Peyer's patch (tissue), 4 donors: Measurements from ENCODE around the gene SLC39A11. TPM values are rescaled to one million over a fixed set of nuclear protein-coding genes. Genes with fewer than 3 reads are reported as not detected.
"Not testable (repeated sequence)": the region's sequence is repeated elsewhere in the genome, so short reads cannot be mapped to it uniquely, and the experiment has no call there.

Source experiments
- DNase-seq, 3 donors: peaks; one replicate each; pipeline ENCODE4 v3.0.0-alpha.2; 2017 to 2019
- H3K27ac ChIP-seq, 4 donors: fragments of 200-600 bp; sonication (generic); one replicate each; pipeline ENCODE4 v1.5.1; 2016 to 2019
- H3K27me3 ChIP-seq, 2 donors: fragments of 200-600 bp; sonication (generic); one replicate each; pipeline ENCODE4 v1.5.1; 2019
- H3K36me3 ChIP-seq, 3 donors: fragments of 200-600 bp; sonication (generic); one replicate each; pipeline ENCODE4 v1.5.1; 2016 to 2019
- H3K4me1 ChIP-seq, 4 donors: fragments of 200-600 bp; sonication (generic); one replicate each; pipeline ENCODE4 v1.5.1; 2016 to 2019
- H3K4me3 ChIP-seq, 4 donors: fragments of 200-600 bp; sonication (generic); 1 replicate in 3 of 4; 2 replicates in 1 of 4; pipeline ENCODE4 v1.5.1; 2016 to 2019; ENCODE audit warnings: mild to moderate bottlenecking in 1 of 4
- H3K9me3 ChIP-seq, 4 donors: fragments of 200-600 bp; sonication (generic); one replicate each; pipeline ENCODE4 v1.5.1; 2016 to 2019; ENCODE audit warnings: mild to moderate bottlenecking in 1 of 4
- POLR2A ChIP-seq, 2 donors: fragments of 450-650 bp; IDR thresholded peaks; one replicate each; pipeline ENCODE4 v1.5.1; 2017; ENCODE audit warnings: antibody characterized with exemption in 2 of 2, mild to moderate bottlenecking in 2 of 2, moderate library complexity in 2 of 2
- total RNA-seq, 4 donors: library from RNA; depleted of rRNA; stranded (reverse); fragments of >200 nt; gene quantifications; one replicate each; pipeline ENCODE4 v1.1.0, GENCODE V29; 2016
- TF ChIP-seq, protein P1 (sequence below), 6 experiments: fragments of 450-650 bp in 4 of 6; fragments of 200-600 bp in 2 of 6; sonication (generic) in 1 of 6; IDR thresholded peaks; one replicate each; pipeline ENCODE4 v1.5.1; 2017 to 2019; ENCODE audit warnings: antibody characterized with exemption in 6 of 6, mild to moderate bottlenecking in 3 of 6, moderate library complexity in 1 of 6

Gene SLC39A11
- total RNA-seq, 4 donors from 2014 or later, result 39.9 to 91.6 (median 45.7) TPM

DNA sequence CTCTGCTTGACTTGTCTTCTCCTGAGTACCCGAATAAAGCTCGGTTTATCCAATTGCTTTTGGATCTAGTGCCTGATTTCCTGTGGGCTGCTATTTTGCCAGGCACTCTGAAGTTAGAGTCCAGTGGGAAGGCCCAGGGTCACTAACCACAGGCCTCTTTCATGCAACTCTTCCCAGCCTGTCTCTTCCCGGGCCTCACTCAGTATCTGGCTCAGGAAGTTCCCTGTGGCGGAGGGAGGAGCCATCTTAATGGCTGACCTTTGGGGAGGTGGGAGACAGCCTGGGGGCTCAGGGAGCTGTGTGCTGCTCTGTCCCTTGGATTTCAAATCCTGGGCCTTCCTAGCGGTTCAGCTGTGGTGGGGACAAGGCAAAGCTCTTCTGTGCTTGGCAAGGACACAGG, 328.5 kb downstream of the SLC39A11 start:
- Histone ChIP-seq H3K4me1 (no peaks in the 10 kb centered on the region), H3K27ac (no peak overlapping the region), H3K27me3 (no peaks in the 10 kb centered on the region), H3K36me3 (no peaks in the 10 kb centered on the region), H3K4me3 (no peak overlapping the region), H3K9me3 (no peaks in the 10 kb centered on the region)
- TF ChIP-seq POLR2A (IDR thresholded peaks at IDR 0.05), result no peak
- TF ChIP-seq, protein P1, sequence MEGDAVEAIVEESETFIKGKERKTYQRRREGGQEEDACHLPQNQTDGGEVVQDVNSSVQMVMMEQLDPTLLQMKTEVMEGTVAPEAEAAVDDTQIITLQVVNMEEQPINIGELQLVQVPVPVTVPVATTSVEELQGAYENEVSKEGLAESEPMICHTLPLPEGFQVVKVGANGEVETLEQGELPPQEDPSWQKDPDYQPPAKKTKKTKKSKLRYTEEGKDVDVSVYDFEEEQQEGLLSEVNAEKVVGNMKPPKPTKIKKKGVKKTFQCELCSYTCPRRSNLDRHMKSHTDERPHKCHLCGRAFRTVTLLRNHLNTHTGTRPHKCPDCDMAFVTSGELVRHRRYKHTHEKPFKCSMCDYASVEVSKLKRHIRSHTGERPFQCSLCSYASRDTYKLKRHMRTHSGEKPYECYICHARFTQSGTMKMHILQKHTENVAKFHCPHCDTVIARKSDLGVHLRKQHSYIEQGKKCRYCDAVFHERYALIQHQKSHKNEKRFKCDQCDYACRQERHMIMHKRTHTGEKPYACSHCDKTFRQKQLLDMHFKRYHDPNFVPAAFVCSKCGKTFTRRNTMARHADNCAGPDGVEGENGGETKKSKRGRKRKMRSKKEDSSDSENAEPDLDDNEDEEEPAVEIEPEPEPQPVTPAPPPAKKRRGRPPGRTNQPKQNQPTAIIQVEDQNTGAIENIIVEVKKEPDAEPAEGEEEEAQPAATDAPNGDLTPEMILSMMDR (IDR thresholded peaks at IDR 0.05), result no peak
- DNase-seq, result no peak

DNA sequence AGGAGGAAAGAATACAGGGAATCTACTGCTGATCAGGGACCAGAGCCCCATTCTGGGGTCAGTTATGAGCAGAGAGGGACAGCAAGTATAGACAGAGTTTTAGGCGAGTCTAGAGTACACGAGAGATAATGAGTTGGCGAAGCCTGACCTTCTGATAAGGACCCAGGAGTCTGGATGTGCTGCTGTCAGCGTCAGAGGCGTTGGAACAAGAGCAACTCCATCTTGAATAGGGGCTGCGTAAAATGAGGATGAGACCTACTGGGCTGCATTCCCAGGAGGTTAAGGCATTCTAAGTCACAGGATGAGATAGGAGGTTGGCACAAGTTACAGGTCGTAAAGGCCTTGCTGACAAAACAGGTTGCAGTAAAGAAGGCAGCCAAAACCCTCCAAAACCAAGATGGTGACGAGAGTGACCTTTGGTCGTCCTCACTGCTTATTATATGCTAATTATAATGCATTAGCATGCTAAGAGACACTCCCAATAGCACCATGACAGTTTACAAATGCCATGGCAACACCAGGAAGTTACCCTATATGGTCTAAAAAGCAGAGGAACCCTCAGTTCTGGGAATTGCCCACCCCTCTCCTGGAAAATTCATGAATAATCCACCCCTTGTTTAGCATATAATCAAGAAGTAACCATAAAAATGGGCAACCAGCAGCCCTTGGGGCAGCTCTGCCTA, 330.5 kb downstream of the SLC39A11 start:
- H3K9me3 ChIP-seq, H3K27ac ChIP-seq, H3K27me3 ChIP-seq, H3K4me3 ChIP-seq, DNase-seq, H3K4me1 ChIP-seq, H3K36me3 ChIP-seq: not testable (repeated sequence)

DNA sequence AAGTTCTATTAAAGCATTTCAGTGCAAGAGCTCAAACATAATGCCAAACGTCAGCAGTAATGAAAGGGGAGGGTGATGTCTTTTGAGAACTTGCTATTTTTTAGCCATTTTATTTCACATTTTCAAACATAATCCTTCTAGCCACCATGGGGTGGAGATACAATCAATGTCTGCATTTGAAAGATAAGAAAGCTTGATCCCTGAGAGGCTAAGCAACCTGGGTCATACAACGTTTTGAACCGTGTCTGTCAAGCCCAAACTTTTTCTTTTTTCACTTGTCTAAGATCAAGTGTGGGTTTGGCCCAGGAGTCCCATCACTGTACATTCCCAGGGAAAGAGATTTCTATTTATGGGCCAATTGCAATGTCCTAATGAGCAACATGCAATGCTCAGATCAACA, 331.1 kb downstream of the SLC39A11 start:
- no peak for TF ChIP-seq POLR2A (IDR thresholded peaks at IDR 0.05)
- TF ChIP-seq, protein P1 (IDR thresholded peaks at IDR 0.05), result no peak
- Histone ChIP-seq H3K27ac (no peak overlapping the region), H3K36me3 (no peaks in the 10 kb centered on the region), H3K4me3 (no peak overlapping the region), H3K9me3 (no peaks in the 10 kb centered on the region), H3K4me1 (no peaks in the 10 kb centered on the region), H3K27me3 (no peaks in the 10 kb centered on the region)
- DNase-seq, result no peak

DNA sequence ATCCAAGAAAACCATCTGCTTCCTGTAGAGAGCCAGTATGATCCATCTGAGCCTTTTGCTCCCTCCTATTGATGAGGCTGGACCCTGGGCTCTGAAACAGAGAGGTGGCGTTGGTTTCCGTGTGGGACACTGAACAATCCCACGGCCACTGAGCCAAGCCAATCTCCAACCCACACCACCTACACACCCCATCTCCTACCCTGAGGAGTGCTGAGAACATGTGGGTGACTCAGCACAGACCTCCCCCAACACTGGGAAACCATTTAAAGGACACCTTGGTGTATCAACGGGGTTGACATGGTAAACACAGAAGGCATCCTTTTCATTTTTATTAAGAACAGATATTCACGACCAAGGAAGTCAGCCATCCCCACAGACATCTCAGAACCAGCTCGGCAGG, 332.1 kb downstream of the SLC39A11 start:
- no peak overlapping the region for H3K4me3 ChIP-seq
- H3K4me1 ChIP-seq, result no peaks in the 10 kb centered on the region
- no peaks in the 10 kb centered on the region for H3K36me3 ChIP-seq
- no peaks in the 10 kb centered on the region for H3K9me3 ChIP-seq
- no peak overlapping the region for H3K27ac ChIP-seq
- TF ChIP-seq POLR2A (IDR thresholded peaks at IDR 0.05), result no peak
- TF ChIP-seq, protein P1 (IDR thresholded peaks at IDR 0.05), result no peak
- H3K27me3 ChIP-seq, result no peaks in the 10 kb centered on the region
- no peak for DNase-seq

DNA sequence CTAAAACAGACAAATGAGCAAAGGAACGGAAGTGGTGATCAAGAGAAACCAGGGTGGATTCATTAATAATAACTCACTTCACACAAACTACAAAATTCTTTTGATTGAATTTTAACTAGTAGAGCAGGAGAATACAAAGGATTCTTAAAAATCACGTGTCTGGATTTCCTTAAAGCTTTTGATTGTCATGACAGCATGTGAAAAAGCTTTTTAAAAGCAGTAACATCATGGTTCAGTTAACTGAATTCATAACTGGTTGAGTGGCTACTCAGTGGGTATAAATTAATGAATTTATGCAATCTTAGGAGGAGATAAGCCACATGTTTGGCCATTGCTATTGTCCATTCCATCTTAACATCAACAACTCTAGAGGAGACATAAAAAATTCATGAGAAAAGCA, 333.2 kb downstream of the SLC39A11 start:
- DNase-seq, result no peak
- no peak for TF ChIP-seq POLR2A (IDR thresholded peaks at IDR 0.05)
- TF ChIP-seq, protein P1 (IDR thresholded peaks at IDR 0.05), result no peak
- no peaks in the 10 kb centered on the region for H3K36me3 ChIP-seq

DNA sequence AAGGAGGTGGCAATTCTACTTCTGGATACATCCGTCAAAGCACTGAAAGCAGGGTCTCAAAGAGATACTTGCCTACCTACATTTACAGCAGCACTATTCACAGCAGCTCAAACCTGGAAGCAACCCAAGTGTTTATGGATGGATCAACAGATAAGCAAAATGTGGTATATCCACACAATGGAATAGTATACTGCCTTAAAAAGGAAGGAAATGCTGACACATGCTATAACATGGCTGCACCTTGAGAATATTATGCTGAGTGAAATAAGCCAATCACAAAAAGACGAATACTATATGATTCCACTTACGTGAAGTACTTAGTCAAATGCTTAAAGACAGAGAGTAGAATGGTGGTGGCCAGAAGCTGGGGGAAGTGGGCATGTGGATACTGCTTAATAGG, 336.2 kb downstream of the SLC39A11 start:
- TF ChIP-seq POLR2A (IDR thresholded peaks at IDR 0.05), result no peak
- TF ChIP-seq, protein P1 (IDR thresholded peaks at IDR 0.05), result no peak
- H3K27me3 ChIP-seq, result no peaks in the 10 kb centered on the region
- H3K36me3 ChIP-seq, result no peaks in the 10 kb centered on the region
- no peak overlapping the region for H3K27ac ChIP-seq
- no peak overlapping the region for H3K4me3 ChIP-seq
- no peaks in the 10 kb centered on the region for H3K9me3 ChIP-seq
- H3K4me1 ChIP-seq, result no peaks in the 10 kb centered on the region
- DNase-seq, result no peak

More for the DNA sequence above, 333.2 kb downstream of the SLC39A11 start:
- Histone ChIP-seq H3K4me3 (no peak overlapping the region), H3K27me3 (no peaks in the 10 kb centered on the region), H3K27ac (no peak overlapping the region), H3K9me3 (no peaks in the 10 kb centered on the region), H3K4me1 (no peaks in the 10 kb centered on the region)
